GM18909 (cell line): Measurements from ENCODE around the gene WFS1.

Source experiments
- ATAC-seq: cut with Tn5 transposase; IDR thresholded peaks from one replicate; pipeline ENCODE4 v1.9.1; 2021; ENCODE audit warnings: mild to moderate bottlenecking; ENCODE audit not compliant: unreplicated experiment, poor library complexity

WFS1 gene

DNA sequence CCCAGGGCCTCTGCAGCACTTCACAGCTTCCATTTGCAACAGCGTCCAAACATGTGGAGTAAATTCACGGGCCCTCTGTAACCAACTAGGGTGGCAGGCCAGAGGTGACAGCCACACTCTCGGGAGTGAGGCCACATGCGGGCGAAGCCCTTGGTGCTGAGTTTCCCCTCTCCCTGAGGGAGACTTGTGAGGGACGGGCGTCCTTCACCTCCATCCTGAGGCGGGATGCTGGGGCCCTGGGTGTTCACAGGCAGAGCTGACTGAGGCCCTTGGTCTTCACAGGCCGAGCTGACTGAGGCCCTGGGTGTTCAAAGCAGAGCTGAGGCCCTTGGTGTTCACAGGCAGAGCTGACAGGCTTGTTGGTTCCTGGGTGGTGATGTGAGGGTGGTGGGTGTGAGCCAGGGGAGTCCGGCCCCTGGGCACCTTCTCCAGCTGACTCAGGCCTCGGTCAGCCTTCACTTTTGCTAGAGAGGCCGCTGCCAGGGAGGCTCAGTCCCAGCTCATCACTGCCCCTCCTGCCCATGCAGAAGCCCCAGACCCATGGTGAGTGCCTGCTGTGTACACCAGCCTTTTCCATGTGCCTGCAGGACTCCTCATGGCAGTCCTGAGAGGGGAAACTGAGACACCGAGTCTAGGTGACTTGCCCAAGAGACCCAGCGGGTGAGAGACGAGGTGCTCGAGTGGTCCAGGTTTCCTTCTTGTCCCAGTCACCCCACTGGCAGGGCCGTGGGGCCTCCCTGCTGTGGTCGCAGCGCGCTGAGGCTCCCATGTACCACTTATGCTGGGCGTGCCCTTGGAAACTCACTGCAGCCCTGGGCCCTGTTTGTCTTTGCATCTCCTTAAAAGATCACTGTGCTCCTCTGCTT, 8.5 kb downstream of the WFS1 start:
- no peak for ATAC-seq

DNA sequence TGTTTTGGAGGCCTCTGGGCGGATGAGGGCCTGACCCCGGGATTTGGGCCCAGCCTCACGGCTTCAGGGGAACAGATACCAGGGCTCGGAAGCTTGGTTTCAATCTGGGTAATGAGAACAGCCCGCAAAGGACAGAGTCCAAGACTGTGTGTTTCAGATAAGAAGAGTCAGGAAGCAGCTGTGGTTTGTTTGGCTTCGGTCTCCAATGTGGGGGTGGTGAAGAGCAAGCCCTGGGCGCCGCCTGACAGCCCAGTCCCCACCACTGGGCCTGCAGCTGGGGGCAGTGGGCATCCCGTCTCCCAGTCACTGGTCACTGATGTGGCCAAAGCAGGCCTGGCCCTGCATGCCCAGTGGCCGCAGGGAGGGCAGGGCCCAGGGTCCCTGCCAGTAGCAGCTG, 9.1 kb downstream of the WFS1 start:
- ATAC-seq, result peak; percentile 91

DNA sequence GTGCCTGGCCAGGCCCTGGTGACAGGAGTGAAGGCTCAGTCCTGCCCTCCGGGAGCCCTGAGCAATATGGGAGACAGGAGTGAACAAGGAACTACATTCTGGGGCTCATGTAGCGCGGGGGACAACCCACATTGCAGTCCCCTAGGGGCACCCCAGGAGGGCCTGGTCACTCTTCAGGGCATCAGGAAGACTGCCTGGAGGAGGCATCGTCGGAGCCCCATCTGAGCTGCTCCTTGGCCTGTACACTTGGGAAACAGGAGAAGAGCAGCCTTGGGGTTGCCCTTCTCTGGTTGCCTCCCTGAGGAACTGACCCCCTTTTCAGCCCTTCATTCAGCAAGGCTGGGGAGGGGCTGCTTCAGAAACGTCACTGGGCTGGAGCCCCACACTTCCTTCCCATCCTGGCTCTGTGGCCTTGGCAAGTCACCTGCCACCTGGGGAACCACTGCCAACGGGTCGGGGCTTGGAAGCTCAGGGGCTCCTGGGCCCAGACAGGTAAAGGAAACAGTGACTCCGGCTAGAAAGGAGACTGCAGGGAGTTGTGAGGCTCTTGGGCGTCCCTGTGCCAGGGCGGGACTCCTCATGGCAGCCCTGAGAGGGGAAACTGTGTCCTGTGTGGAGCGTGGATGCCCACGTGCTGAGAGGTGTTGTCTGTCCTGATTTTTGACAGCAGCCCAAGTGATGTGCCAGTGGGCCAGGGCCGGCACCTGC, 10.1 kb downstream of the WFS1 start:
- ATAC-seq, result no peak

DNA sequence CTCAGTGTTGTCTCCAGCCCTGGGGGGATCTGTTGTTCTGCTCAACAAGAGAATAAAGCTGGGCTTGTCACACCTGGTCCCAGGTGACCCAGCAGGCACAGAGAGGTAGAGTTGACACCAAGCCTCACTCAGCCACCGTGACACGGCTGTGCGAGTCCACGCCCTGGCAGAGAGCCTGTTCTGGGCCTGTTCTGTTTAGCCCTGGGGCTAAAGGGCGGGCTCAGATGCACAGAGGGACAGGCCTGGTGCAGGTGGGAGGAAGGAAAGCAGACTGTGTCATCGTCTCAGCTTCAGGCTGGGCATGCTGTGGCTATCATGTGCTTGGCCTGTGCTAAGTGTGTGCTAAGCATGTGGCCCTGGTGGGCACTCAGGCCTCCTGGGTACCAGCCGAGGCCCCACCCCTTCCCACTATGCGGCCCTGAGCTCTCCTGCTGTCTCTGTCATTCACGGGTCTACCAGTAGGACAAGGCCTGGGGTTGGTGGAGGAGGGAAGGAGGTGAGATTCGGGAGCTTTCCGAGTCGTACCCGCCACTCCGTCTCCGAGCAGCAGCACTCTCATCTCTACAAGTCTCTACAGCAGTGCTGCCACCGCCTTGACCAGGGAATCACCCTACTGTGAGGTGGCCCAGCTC, 10.8 kb downstream of the WFS1 start:
- no peak for ATAC-seq

DNA sequence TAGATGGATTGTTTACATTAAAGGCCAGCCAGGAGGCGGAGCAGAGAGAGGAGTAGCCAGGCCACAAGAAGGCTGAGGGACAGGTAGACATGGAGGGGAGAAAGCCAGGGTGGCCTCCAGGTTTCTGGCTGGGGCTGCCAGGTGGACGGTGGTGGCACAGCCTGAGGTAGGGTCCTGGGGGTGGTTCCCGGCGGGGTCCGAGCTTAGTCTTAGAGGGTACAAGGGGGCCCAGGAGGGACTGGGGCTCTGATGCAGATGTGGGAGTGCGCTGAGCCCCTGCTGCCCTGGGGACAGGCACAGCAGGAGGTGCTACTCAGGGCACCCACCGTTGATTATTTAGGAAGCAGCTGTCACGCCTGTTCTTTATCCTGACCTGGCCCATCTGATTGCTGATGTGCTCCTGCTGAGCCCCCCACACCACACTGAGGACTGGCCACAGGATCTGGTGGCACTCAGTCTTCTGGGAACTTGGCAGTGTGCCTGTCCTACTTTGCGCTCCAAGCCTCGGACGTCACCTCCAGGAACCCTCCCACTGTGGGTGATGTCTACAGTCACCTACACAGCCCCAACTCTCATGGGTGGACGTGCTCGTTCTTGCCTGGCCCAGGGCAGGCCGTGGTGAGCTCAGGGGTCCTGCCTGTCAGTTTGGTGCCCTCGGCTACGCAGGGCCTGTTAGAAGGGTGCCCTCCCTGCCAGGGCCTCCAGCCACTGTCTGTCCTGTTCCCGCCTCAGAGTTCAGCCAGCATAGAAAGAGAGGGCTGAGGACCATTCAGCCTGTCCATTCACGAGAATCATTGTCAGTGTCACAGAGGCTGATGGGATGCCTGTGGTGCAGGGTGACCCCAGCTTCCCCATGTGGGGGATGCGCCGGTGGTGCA, 12.0 kb downstream of the WFS1 start:
- no peak for ATAC-seq

DNA sequence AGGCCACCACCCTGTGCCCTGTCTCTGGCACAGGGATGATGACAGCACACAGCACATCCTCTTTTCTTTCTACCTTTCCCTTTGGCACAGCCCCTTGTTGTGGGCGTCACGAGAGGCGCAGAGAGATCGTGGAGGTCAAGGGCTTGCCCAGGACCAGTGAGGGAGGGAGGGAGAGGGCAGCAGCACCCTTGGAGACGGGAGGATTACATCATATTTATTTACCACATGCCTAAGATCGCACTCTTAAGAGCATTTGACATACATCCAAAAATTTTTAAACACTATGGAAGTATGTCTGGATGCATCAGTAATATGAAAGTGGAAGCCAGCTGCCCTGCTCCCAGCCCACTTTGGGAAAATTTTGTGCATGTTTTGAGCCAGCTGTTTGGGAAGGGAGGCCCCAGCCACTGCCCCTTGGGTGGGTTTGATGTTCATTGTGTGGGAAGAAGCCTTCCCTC, 12.7 kb downstream of the WFS1 start:
- no peak for ATAC-seq

DNA sequence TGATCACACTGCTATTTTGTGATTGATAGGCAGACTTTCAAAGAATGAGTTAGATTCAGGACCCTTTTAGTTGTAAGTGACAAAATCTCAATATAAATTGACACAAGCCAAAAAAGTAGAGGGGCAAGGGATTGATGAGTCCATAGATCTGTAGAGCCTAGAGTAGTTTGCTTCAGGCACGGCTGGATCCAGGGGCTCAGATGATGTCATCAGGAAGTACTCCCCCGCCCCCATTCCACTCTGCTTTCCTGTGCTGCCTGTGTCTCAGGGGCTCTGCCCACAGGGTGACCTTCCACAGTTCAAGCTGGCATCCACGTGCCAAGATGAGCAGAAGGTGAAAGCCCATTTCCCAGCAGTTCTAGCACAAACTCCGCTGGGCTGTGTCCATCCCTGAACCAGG, 13.6 kb downstream of the WFS1 start:
- no peak for ATAC-seq

DNA sequence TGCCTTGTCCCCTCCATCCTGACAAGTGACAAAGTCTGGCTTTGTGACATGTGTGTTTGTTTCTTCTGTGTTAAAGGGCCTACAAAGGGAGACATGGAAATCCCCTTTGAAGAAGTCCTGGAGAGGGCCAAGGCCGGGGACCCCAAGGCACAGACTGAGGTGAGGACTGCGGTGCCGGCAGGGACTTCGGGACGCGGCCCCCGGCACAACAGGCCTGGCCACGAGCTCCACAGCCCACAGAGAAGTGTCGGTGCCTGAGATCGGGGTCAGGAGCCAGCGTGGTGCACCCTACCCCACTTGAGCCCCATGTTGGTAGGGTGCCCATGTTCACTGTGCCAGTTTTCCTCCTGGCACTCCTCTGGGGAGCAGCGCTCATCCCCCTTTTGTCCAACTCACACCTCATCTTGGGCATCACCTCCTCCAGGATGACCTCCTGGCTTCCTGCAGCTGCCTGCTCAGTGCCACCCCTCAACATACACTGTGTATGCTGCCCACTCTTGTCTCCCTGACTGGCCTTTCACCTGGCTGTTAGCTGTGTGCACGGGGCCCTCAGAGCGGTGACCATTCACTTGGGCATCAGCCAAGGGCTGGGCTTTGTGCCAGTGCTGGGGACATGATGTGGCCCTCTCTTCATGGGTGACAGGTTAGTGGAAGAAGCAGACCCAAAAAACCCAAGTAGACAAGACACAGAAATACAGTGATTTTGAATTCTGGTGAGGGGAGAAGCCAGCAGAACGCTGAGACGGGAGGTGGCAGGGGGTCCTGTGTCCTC, 17.6 kb downstream of the WFS1 start:
- ATAC-seq, result no peak

DNA sequence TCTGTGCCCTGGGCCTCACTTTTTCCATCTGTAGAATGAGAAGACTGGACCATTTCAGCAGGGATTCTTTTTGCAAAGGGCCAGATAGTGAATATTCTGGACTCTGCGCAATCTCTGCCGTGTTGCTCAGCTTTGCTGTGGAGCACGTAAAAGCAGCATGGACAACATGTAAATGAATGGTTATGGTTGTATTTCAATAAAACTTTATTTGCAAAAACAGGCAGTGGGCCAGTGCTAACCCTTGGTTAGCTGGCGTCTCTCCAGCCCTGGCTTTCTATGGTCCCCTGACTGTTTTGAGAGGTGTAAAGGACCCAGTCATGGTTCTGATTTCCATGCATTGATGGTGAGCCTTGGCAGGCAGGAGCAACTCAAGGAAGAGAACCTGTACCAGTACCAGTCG, 18.7 kb downstream of the WFS1 start:
- no peak for ATAC-seq

- ATAC-seq, result no peak
These were observed 19.2 kb downstream of the WFS1 start for GRCh38 chr4:6288871-6289270.

DNA sequence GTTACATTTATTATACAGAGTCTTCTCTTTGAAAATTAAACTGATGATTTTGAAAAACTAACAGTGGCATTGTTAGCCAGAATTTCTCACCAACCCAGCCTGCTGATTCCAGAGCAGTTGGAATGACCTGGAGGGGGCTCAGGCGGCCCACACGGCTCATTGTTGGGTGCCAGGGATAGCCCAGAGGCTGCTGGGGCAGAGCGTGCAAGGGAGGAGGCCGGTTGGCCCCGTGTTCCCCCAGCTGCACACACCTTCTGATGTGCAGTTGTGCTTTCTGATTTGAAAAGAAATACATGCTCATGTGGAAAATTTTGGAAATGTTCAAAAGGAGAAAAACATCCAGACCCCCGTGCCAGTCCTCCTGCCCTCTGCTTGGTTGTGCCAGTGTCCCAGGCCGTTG, 20.6 kb downstream of the WFS1 start:
- no peak for ATAC-seq

DNA sequence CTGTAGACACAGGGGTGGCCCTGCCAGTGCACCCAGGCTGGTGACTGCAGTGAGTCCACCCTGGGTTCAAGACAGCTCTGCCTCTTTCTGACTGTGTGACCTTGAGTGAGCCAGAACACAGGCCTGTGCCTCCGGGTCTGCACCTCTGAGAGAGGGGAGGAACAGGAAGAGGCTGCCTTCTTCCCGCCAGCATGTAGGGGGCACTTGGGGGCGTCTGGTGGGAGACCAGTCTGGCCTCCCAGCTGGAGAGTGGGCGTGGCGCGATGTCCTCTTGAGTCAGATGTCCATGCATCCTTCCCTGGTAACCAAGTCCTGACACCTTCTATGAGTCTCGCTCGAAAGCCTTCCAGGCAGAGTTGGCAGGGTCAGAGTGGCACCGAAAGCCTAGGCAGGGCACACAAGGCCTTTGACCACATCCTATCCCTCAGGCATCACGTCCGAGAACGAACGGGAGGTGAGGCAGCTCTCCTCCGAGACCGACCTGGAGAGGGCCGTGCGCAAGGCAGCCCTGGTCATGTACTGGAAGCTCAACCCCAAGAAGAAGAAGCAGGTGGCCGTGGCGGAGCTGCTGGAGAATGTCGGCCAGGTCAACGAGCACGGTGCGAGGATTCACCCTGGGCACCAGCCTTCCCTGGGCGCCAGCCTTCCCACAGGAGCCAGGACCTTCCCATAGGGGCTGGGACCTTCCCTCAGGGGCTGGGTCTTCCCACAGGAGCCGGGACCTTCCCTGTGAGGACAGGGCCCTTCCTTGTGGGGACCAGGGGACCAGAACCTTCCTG, 21.3 kb downstream of the WFS1 start:
- ATAC-seq, result no peak

DNA sequence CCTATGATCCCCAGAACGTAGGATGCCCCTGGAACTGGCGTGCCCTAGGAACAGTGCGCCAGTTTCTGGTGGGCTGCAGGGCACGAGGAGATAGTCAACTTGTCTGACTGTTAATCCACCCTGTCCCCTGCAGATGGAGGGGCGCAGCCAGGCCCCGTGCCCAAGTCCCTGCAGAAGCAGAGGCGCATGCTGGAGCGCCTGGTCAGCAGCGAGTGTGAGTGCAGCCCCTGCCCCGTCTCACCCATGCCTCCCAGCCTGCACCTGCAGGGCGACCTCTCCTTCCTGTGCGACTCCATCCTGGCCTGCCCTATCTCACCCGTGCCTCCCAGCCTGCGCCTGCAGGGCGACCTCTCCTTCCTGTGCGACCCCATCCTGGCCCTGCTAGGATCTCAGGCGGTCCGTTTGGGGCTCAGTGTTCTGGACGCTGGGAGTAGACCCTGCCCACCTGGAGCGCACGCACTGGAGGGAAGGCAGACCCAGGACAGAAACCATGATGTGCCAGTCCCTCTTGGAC, 22.2 kb downstream of the WFS1 start:
- ATAC-seq, result no peak

GRCh38 chr4:6292376-6293096, 22.9 kb downstream of the WFS1 start:
- no peak for ATAC-seq

DNA sequence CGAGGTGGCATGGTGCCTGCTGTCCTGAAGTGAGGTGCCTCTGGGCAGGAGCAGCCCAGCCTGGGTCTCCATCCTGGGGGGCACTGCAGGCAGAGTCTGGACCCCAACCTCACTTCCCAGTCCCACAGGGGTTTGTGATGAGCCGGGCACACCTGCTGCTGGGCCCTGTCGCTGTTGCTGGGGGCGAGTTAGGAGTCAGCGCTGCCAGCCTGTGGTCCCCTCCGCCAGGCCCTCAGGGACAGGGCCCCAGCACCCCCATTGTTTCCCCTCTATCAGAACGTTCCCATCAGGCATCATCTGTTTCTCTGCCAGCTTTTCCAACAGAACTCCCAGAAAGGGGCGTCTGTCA, 23.4 kb downstream of the WFS1 start:
- no peak for ATAC-seq

DNA sequence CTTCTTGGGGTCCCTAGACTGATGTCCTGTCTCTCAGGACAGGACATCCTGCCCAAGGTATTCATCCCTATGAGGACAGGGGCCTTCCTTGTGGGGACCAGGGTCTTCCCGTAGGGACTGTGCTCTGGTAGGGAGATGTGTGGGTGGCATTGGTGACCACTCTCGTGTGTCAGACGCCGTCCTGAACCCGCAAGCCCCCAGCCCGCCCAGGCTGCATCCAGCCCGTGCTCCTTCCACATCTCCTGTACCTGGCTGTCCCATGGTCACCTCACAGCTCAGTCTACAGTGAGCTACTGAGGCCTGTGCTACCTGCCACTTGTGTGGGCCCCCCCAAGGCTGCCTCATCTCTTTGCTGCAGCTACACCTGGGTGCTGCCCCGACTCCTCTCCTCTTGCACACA, 24.0 kb downstream of the WFS1 start:
- no peak for ATAC-seq

- no peak for ATAC-seq
These were observed 25.2 kb downstream of the WFS1 start for GRCh38 chr4:6294705-6295421.
